Posterior vena cava (tissue), 2 donors: Measurements from ENCODE around the gene TIAL1. TPM values are rescaled to one million over a fixed set of nuclear protein-coding genes. Genes with fewer than 3 reads are reported as not detected.

Source experiments
- total RNA-seq, 2 donors: library from RNA; stranded (reverse); fragmentation: NEBNext Ultra II Directional; extraction: Animal tissue kit (Norgen Biotek cat#: 25700); gene quantifications; one replicate each; pipeline ENCODE4 v1.2.1, GENCODE V29; 2021
- donor health status: DM: yes; HTN: yes; CAD: no.
- donor health status: DM: yes; HTN: yes; CAD: no.

The TIAL1 gene
- total RNA-seq, 2 donors from 2014 or later, result 78.8 to 90.7 TPM

Other genes starting within 250 kb of the TIAL1 start
- 10 to 100 TPM; 13.5 to 21.0 TPM for gene RGS10, start 54.2 kb downstream of the TIAL1 start, total RNA-seq
- 10 to 100 TPM; 52.6 to 65.2 TPM for gene BAG3, start 54.4 kb upstream of the TIAL1 start, total RNA-seq
- 10 to 100 TPM; 10.5 to 21.9 TPM for gene INPP5F, start 129.1 kb upstream of the TIAL1 start, total RNA-seq